WERI-Rb-1 (cell line): Measurements from ENCODE around the gene MYBPC2.

Experiments
- DNase-seq: peaks from one replicate; pipeline ENCODE4 v3.0.0-alpha.2; 2020
- H3K27ac ChIP-seq: fragments of 250-450 bp; sonication (Bioruptor Pico); 2 replicates; pipeline ENCODE4 v1.5.1; 2020; ENCODE audit warnings: mild to moderate bottlenecking, moderate library complexity
- H3K27me3 ChIP-seq: fragments of 250-450 bp; sonication (Bioruptor Pico); 2 replicates; pipeline ENCODE4 v1.5.1; 2021; ENCODE audit warnings: mild to moderate bottlenecking, low read depth, moderate library complexity; ENCODE audit not compliant: insufficient read depth, severe bottlenecking
- H3K36me3 ChIP-seq: fragments of 250-450 bp; sonication (Bioruptor Pico); 2 replicates; pipeline ENCODE4 v1.5.1; 2020; ENCODE audit warnings: mild to moderate bottlenecking, moderate library complexity
- H3K4me3 ChIP-seq: 2 replicates; pipeline ENCODE4 v1.5.1; 2011; ENCODE audit warnings: low read depth, mild to moderate bottlenecking, control low read depth, low read length
- H3K9me3 ChIP-seq: fragments of 250-450 bp; sonication (Bioruptor Pico); 2 replicates; pipeline ENCODE4 v1.5.1; 2021; ENCODE audit warnings: mild to moderate bottlenecking, moderate library complexity; ENCODE audit not compliant: severe bottlenecking
- TF ChIP-seq, protein P1 (sequence below): IDR thresholded peaks from 2 replicates; pipeline ENCODE4 v1.5.1; 2011; ENCODE audit warnings: low read depth, mild to moderate bottlenecking, control low read depth, inconsistent platforms, low read length

The MYBPC2 gene

DNA sequence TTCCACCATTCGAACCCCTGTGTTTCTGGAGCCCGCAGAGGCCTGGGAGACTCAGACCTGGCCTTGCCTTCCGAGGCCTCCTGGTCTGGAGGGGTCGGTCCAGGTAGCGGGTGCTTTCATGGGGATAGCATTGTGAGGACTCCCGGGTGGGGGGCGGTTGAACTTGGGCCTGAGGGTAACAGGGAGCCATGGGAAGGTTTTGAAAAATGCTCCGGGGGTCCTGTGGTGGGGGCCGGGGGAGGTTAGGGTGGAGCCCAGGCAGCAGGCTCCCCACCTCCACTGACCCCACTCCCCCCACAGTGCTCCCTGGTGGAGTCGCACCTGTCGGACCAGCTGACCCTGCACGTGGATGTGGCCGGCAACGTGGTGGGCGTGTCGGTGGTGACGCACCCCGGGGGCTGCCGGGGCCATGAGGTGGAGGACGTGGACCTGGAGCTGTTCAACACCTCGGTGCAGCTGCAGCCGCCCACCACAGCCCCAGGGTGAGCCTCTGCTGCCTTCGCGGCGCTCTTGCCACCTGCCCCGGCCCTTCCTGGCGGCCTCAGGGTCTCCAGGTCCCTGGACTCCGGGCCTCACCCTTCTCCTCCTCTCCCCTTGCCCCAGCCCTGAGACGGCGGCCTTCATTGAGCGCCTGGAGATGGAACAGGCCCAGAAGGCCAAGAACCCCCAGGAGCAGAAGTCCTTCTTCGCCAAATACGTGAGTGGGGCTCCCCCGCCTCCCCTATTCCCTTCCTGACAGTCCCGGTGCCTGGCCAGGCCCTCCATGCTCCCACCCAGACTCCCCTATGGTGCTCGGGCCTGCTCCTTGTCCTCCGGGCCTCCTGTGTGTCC, 47.8 kb downstream of the MYBPC2 start:
- Histone ChIP-seq H3K9me3 (no peaks in the 10 kb centered on the region), H3K27me3 (no peaks in the 10 kb centered on the region), H3K4me3 (no peak overlapping the region), H3K36me3 (no peaks in the 10 kb centered on the region), H3K27ac (no peak overlapping the region)
- TF ChIP-seq, protein P1, sequence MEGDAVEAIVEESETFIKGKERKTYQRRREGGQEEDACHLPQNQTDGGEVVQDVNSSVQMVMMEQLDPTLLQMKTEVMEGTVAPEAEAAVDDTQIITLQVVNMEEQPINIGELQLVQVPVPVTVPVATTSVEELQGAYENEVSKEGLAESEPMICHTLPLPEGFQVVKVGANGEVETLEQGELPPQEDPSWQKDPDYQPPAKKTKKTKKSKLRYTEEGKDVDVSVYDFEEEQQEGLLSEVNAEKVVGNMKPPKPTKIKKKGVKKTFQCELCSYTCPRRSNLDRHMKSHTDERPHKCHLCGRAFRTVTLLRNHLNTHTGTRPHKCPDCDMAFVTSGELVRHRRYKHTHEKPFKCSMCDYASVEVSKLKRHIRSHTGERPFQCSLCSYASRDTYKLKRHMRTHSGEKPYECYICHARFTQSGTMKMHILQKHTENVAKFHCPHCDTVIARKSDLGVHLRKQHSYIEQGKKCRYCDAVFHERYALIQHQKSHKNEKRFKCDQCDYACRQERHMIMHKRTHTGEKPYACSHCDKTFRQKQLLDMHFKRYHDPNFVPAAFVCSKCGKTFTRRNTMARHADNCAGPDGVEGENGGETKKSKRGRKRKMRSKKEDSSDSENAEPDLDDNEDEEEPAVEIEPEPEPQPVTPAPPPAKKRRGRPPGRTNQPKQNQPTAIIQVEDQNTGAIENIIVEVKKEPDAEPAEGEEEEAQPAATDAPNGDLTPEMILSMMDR = no peak
- DNase-seq = no peak

DNA sequence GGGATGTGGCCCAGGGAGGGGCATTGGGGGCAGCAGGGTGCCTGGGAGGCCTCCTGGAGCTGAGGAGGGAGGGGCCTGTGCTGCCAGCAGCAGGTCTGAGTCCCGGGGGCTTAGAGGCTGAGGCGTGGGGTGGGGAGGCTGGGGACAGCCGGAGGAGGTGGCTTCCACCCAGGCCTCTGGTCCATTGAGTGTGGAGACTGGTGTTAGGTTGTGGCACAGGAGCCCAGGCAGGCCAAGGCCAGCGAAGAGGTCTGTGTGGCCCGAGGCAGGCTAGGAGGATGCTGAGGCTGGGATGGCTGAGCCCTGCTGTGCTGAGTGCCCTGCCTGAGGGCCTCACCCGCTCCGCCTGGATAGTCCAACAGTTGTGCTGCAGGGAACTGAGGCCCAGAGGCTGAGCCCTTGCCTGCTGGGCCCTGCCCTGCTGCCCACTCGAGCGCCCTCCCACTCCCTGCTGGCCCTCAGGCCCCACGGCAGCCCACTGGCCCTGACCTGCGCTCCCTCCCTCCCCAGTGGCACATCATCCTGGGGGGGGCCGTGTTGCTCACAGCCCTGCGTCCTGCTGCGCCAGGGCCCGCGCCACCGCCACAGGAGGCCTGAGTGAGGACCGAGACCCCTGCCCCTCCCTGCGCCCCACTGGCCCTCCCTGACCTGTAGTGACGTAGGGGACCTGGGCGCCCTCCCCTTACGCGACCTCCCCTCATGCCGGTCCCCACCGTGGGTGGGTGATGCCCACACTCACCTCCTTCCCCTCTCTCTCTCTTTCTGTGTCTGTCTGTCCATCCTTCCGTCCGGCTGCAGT, 48.9 kb downstream of the MYBPC2 start:
- TF ChIP-seq, protein P1 = no peak
- Histone ChIP-seq H3K27ac (no peak overlapping the region), H3K4me3 (no peak overlapping the region), H3K27me3 (no peaks in the 10 kb centered on the region), H3K36me3 (peaks cover 5% of the 10 kb centered on the region; the same call in 1 of the 2 replicates), H3K9me3 (peaks cover 5% of the 10 kb centered on the region)
- DNase-seq = no peak

DNA sequence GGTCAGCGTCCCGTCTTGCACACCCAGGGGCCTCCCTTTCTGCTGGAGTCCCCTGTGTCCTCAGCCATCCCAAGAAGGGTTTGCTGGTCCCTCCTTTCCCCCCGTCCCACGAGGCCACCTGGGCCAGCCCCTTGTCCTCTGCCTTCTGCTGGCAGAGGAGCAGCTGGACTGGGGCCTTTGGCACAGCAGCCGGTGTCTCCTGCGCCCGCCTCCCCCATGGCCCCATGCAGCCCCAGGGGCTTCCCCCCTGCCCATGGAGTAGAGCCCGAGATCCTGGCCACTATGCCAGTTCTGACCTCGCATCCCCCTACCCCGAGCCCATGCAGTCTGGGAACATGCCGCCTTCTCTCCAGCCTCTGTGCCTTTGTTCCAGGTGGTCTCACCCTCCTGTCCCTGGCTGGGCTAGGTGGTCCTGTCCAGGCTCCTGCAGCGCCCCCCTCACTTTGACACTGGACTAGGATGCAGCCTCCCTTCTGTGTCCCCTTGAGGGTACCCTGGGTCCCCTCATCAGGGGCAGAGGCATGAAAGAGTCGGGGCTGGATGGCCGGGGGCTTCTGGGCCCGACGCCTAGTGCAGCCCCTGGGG, 49.7 kb downstream of the MYBPC2 start:
- Histone ChIP-seq H3K36me3 (peaks cover 13% of the 10 kb centered on the region), H3K9me3 (peaks cover 12% of the 10 kb centered on the region), H3K27me3 (no peaks in the 10 kb centered on the region), H3K4me3 (no peak overlapping the region), H3K27ac (no peak overlapping the region)
- TF ChIP-seq, protein P1 = no peak
- DNase-seq = no peak

DNA sequence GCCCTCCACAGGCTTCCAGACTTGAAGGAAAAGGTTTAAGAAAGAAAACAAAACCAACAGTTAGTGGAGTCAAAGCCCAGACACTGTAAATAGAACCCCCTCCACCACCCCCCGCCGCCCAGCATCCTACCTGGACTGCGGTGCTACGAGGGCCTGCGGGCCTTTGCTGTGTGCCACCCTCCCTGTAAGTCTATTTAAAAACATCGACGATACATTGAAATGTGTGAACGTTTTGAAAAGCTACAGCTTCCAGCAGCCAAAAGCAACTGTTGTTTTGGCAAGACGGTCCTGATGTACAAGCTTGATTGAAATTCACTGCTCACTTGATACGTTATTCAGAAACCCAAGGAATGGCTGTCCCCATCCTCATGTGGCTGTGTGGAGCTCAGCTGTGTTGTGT, 50.2 kb downstream of the MYBPC2 start:
- Histone ChIP-seq H3K4me3 (no peak overlapping the region), H3K36me3 (peaks cover 15% of the 10 kb centered on the region), H3K27ac (no peak overlapping the region), H3K27me3 (no peaks in the 10 kb centered on the region), H3K9me3 (peaks cover 12% of the 10 kb centered on the region)
- TF ChIP-seq, protein P1 = no peak
- no peak for DNase-seq

DNA sequence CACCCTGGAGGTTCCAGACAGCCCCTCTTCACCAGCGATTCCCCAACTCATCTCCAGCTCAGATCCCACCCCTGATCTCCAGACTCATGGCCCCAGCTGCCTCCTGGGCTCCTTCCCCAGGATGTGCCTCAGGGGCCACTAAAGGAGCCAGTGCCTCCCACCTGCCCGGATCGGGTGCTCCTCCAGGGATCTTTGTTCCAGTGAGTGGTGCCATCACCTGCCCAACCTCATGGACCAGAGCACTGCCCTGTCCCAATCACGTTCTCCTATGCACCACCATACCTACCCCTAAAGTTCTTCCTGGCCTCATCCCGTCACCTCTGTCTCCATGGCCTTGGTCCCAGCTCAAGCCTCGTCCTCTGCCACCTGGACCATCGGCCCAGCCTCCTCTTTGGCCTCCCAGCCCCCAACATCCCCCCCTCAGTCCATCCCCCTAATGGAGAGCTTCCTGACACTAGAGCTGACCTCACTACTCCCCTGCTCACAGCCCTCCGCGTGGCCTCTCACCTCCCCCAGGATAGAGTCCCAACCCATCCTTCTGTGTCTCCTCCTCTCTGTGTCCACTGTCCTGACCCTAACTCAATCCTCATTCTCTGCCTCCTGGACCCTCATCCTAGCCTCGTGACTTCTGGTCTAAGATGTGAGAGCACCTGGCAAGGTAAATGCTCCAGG, 52.7 kb downstream of the MYBPC2 start:
- Histone ChIP-seq H3K27ac (no peak overlapping the region), H3K9me3 (peaks cover 12% of the 10 kb centered on the region), H3K27me3 (no peaks in the 10 kb centered on the region), H3K4me3 (no peak overlapping the region), H3K36me3 (peaks cover 18% of the 10 kb centered on the region)
- no peak for DNase-seq
- TF ChIP-seq, protein P1 = no peak
